Loucy (cell line): ENCODE measurements around the gene SPHK2.

ENCODE experiments used
- H2AFZ ChIP-seq: fragments of 200-600 bp; sonication (generic); 2 replicates; pipeline ENCODE4 v1.6.0; 2016; ENCODE audit warnings: antibody characterized with exemption, mild to moderate bottlenecking, low read length, moderate library complexity
- H3F3A ChIP-seq: fragments of 200-600 bp; 2 replicates; pipeline ENCODE4 v1.6.0; 2016; ENCODE audit warnings: antibody characterized with exemption, low read depth, mild to moderate bottlenecking
- H3K27me3 ChIP-seq: fragments of 200-600 bp; sonication (generic); 2 replicates; pipeline ENCODE4 v1.6.1; 2014; ENCODE audit warnings: low read length, mild to moderate bottlenecking; ENCODE audit not compliant: insufficient read depth, poor library complexity, severe bottlenecking
- H3K36me3 ChIP-seq: fragments of 200-600 bp; sonication (generic); 2 replicates; pipeline ENCODE4 v1.6.1; 2016; ENCODE audit warnings: low read length; ENCODE audit not compliant: insufficient read depth
- H3K4me1 ChIP-seq: fragments of 200-600 bp; sonication (generic); 2 replicates; pipeline ENCODE4 v1.5.1; 2014; ENCODE audit warnings: low read length, mild to moderate bottlenecking; ENCODE audit not compliant: insufficient read depth, poor library complexity, severe bottlenecking
- H3K4me2 ChIP-seq: fragments of 200-600 bp; sonication (generic); 2 replicates; pipeline ENCODE4 v1.6.0; 2014; ENCODE audit warnings: antibody characterized with exemption, low read length, low read depth, mild to moderate bottlenecking; ENCODE audit not compliant: poor library complexity, severe bottlenecking
- H3K4me3 ChIP-seq: fragments of 200-600 bp; sonication (generic); 2 replicates; pipeline ENCODE4 v1.5.1; 2014; ENCODE audit warnings: low read length, mild to moderate bottlenecking, mixed read lengths; ENCODE audit not compliant: poor library complexity, severe bottlenecking
- H3K79me2 ChIP-seq: fragments of 200-600 bp; sonication (generic); 2 replicates; pipeline ENCODE4 v1.6.1; 2014; ENCODE audit warnings: low read length; ENCODE audit not compliant: insufficient read depth
- H3K9ac ChIP-seq: fragments of 200-600 bp; sonication (generic); 2 replicates; pipeline ENCODE4 v1.6.0; 2014; ENCODE audit warnings: mild to moderate bottlenecking, low read depth, low read length, moderate library complexity; ENCODE audit not compliant: poor library complexity, severe bottlenecking
- H3K9me2 ChIP-seq: fragments of 200-600 bp; sonication (generic); replicated peaks from 2 replicates; pipeline ENCODE4 v1.6.1; 2016; ENCODE audit warnings: low read depth, low read length, mixed read lengths
- H3K9me3 ChIP-seq: fragments of 200-600 bp; sonication (generic); 2 replicates; pipeline ENCODE4 v1.6.1; 2014; ENCODE audit warnings: mild to moderate bottlenecking, antibody characterized with exemption, low read length, low read depth; ENCODE audit not compliant: insufficient read depth
- H4K20me1 ChIP-seq: fragments of 200-600 bp; sonication (generic); 2 replicates; pipeline ENCODE4 v1.6.0; 2014; ENCODE audit warnings: antibody characterized with exemption, low read length, mild to moderate bottlenecking; ENCODE audit not compliant: insufficient read depth, poor library complexity, severe bottlenecking
- CTCF ChIP-seq: fragments of 200-600 bp; sonication (generic); conservative IDR thresholded peaks from 2 replicates; pipeline ENCODE4 v1.5.1; 2014; ENCODE audit warnings: mild to moderate bottlenecking, antibody characterized with exemption, low read length
- EZH2phosphoT487 ChIP-seq: fragments of 200-600 bp; IDR thresholded peaks from 2 replicates; pipeline ENCODE4 v1.6.1; 2018; ENCODE audit warnings: antibody characterized with exemption, mild to moderate bottlenecking, moderate library complexity, borderline replicate concordance

Gene SPHK2

DNA sequence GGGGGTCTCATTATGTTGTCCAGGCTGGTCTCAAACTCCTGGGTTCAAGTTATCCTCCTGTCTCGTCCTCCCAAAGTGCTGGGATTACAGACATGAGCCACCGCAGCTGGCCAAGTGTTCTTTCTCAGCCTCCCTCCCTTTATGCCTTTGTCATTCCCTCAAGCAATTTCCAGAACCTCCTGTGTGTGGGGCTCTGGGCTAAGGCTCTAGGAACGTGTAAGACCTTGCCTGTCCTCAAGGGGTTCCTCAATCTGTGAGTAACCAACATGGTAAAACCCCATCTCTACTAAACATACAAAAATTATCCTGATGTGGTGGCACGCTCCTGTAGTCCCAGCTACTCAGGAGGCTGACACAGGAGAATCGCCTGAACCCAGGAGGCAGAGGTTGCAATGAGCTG, 28.3 kb upstream of the SPHK2 start:
- Histone ChIP-seq H3K9me3 (no peaks in the 10 kb centered on the region), H3K9ac (no peak overlapping the region), H3K27me3 (no peaks in the 10 kb centered on the region), H2AFZ (no peak overlapping the region), H3K4me2 (no peak overlapping the region), H3K4me3 (no peak overlapping the region), H4K20me1 (no peaks in the 10 kb centered on the region), H3K9me2 (no peaks in the 10 kb centered on the region), H3K36me3 (no peaks in the 10 kb centered on the region), H3K4me1 (peaks cover 8% of the 10 kb centered on the region), H3K79me2 (no peaks in the 10 kb centered on the region), H3F3A (no peaks in the 10 kb centered on the region)
- TF ChIP-seq CTCF (no peak), EZH2phosphoT487 (no peak)

- Histone ChIP-seq H4K20me1 (no peaks in the 10 kb centered on the region), H3K4me2 (no peak overlapping the region), H3K4me3 (no peak overlapping the region), H3F3A (no peaks in the 10 kb centered on the region), H3K9me2 (no peaks in the 10 kb centered on the region), H3K9me3 (no peaks in the 10 kb centered on the region), H3K27me3 (no peaks in the 10 kb centered on the region), H3K4me1 (no peaks in the 10 kb centered on the region), H3K79me2 (no peaks in the 10 kb centered on the region), H3K9ac (no peak overlapping the region), H2AFZ (no peak overlapping the region), H3K36me3 (no peaks in the 10 kb centered on the region)
- no peak for TF ChIP-seq CTCF
- TF ChIP-seq EZH2phosphoT487: no peak
These were observed 24.1 kb upstream of the SPHK2 start for GRCh38 chr19:48595171-48595570.

- H3K9me3 ChIP-seq: no peaks in the 10 kb centered on the region
- H2AFZ ChIP-seq: no peak overlapping the region
- H3K4me3 ChIP-seq: no peak overlapping the region
- H3K4me1 ChIP-seq: no peaks in the 10 kb centered on the region
- TF ChIP-seq EZH2phosphoT487: no peak
- no peak for TF ChIP-seq CTCF
- no peaks in the 10 kb centered on the region for H3K9me2 ChIP-seq
- no peaks in the 10 kb centered on the region for H4K20me1 ChIP-seq
- no peaks in the 10 kb centered on the region for H3K79me2 ChIP-seq
- no peaks in the 10 kb centered on the region for H3K27me3 ChIP-seq
- no peak overlapping the region for H3K4me2 ChIP-seq
- H3F3A ChIP-seq: no peaks in the 10 kb centered on the region
- no peaks in the 10 kb centered on the region for H3K36me3 ChIP-seq
- H3K9ac ChIP-seq: no peak overlapping the region
These were observed 23.5 kb upstream of the SPHK2 start for GRCh38 chr19:48595833-48596232.
